IPS-11a (cell line): Measurements from ENCODE around the gene KDM2B.
A peak's percentile ranks its signal among the peaks of the same experiment; 100 is the strongest.

ENCODE experiments used
- H3K4me3 ChIP-seq: one replicate; pipeline ENCODE4 v1.5.1; 2013; ENCODE audit warnings: low read depth, low read length, control low read depth

KDM2B gene

GRCh38 chr12:121466794-121467637 lies 113.8 kb downstream of the KDM2B start:
- H3K4me3 ChIP-seq, result peak overlapping the region; percentile 48

DNA sequence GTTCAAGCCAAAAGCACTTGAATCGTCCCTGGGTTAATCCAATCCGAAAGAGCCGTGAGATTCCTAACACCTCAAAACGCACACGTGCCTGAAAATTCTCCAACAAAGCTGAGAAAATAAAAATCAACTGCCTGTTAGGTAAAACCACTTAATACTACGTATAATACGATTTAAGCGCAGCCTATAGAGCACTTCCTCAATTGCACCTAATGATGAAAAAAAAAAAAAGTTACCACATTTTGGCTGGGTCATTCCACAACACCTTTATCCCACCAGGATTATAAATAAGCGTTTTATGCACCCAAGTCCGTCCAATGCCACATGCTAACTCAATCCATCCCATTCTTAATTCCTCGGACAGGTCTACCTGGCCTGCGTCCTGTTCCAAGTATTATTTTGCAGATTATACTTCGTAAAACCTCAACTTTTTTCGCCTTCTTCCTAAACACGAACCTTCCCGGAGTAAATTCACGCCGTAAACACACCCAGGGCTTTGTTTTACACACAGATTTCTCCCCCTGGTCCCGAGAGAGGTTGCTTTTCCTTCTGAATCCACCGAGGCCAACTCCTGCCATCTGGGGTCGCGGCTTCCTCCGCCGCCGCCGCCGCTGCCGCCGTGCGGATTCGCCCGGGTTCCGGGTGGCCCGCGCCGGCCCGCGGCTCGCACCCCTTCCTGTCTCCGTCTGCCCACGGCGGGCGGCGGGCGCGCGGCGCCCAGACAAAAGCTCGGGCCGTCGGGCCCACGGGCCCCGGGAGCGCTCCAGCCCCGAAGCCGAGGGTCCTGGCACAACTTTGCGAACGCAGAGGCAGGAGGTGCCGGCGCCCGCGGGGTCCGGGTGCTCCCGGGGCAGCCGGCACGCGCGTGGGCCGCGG lies 114.7 kb downstream of the KDM2B start:
- H3K4me3 ChIP-seq, result peak overlapping the region; percentile 45

GRCh38 chr12:121464331-121464730 lies 116.5 kb downstream of the KDM2B start:
- no peak overlapping the region for H3K4me3 ChIP-seq

GRCh38 chr12:121461048-121461447 lies 119.8 kb downstream of the KDM2B start:
- H3K4me3 ChIP-seq, result no peak overlapping the region

DNA sequence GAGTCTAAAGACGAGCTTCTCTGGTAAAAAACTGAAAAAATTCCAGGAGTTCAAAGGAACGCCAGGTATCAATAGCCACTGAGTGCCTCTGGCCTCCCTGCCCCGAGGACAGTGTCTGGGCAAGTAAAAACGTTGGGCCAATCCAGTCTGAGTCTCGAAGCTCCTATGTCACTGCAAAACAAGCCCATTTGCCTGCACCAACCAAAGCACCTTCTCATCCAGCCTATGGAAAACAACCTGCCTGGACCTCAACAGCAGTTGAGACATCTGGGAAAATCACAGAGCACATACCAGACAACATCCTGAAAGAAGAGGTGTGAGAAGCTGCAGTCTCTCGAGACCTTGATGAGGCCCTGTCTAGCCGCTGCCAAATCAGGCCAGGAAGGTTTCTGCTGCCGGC lies 124.3 kb downstream of the KDM2B start:
- H3K4me3 ChIP-seq, result no peak overlapping the region

- no peak overlapping the region for H3K4me3 ChIP-seq
Observed at GRCh38 chr12:121455766-121456420, 124.9 kb downstream of the KDM2B start.

DNA sequence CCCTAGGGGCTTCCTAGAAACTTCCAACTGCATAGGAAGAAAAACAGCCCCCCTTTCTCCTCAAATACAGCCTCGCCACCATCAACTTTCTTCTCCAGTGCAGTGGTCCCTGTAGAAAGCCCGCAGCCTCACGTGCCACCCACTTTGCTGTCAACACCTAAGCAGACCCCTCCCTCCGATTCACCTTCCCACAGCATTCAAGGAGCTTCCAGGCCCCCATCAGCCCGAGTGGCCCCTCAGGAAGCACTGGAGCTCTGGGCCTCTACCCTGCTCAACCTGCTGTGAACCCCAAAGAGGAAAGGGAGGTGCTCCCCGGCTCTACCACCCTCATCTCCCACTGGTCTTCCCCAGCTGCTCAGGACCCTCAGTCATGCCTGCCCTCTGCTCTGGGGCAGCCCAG lies 125.9 kb downstream of the KDM2B start:
- H3K4me3 ChIP-seq, result no peak overlapping the region

- H3K4me3 ChIP-seq, result no peak overlapping the region
Observed at GRCh38 chr12:121453629-121454028, 127.2 kb downstream of the KDM2B start.

- no peak overlapping the region for H3K4me3 ChIP-seq
Observed at GRCh38 chr12:121452985-121453360, 127.8 kb downstream of the KDM2B start.

DNA sequence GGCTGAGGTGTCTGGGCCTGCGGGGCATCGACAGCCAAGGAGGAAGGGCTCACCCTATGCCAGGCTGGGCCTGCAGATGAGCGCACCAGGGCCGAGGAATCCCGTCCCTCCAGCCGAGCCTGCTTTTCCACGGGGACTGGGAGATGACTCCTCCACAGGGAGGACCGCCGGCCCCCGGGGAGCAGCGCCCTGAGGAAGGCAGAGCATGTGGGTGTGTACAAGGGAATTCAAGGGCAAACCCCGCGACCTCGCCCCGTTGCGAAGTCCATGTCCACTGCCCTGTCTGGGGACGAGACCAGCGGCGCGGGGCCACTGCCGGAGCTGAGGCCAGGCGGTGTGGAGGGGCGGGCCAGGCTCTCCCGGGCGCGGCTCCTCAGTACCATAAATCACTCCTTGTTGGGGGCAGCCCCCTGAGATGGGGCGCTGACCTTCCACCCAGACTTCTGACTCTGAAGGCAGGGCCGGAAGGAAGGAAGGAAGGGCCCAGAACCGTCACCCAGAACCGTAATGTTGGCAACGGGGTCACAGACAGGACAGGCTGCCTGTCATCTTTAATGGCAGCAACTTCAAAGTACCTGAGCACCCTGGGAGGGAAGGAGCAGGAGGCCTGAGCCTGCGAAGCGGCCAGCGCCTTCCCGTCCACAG lies 128.4 kb downstream of the KDM2B start:
- no peak overlapping the region for H3K4me3 ChIP-seq

- no peak overlapping the region for H3K4me3 ChIP-seq
Observed at GRCh38 chr12:121451961-121452339, 128.9 kb downstream of the KDM2B start.

- no peak overlapping the region for H3K4me3 ChIP-seq
Observed at GRCh38 chr12:121448771-121449315, 132.0 kb downstream of the KDM2B start.

- H3K4me3 ChIP-seq, result no peak overlapping the region
Observed at GRCh38 chr12:121446750-121447149, 134.1 kb downstream of the KDM2B start.

- H3K4me3 ChIP-seq, result no peak overlapping the region
Observed at GRCh38 chr12:121444842-121445202, 136.0 kb downstream of the KDM2B start.

GRCh38 chr12:121443911-121444841 lies 136.6 kb downstream of the KDM2B start:
- H3K4me3 ChIP-seq, result no peak overlapping the region

DNA sequence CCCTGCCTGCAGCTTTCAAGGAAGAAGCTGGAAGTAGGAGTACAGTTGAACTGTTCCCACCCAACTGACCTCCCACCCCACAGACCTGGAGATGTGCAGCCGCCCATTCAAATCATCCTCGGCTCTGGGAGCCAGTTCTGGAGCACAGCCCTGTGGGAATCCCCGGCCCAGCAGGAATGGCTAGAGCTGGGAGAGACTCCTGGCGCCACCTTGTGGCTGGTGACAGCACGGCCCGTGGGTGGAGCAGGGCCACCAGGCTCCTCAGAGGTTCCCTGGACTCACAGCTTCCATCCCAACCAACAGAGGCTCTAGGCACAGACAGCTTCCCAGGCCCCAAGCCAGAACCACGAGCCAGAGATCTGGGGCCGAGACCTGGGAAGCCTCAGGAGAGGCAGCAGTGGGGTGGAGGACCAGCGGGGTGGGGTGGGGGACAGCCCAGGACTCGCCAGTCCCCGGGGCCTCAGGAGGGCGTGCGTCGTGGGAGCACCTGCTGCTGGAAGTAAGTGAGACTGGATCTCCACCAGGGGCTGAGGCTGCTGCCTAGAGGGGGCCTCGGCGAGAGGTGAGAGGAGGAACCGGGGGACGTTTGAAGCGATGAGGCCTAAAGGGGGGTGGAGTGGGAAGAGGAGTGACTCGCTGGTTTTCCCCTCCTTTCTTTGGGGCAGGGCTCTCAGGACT lies 137.5 kb downstream of the KDM2B start:
- no peak overlapping the region for H3K4me3 ChIP-seq

- no peak overlapping the region for H3K4me3 ChIP-seq
Observed at GRCh38 chr12:121442028-121442948, 138.5 kb downstream of the KDM2B start.

DNA sequence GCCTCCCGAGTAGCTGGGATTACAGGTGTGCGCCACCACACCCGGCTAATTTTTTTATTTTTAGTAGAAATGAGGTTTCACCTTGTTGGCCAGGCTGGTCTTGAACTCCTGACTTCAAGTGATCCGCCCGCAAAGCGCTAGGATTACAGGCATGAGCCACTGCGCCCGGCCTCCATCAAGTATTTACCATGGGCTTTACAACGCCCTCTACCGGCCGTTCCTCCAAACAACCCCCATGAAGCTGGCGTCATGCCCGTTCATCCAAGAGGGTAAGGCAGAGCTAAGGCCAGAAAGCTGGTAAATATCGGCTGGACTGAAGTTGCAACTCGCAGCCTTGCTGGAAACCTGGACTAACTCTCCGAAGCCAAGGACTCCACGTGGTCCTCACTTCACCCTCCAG lies 139.3 kb downstream of the KDM2B start:
- no peak overlapping the region for H3K4me3 ChIP-seq
